Panc1 (cell line): ENCODE results near the gene MRNIP. TPM values are rescaled to one million over a fixed set of nuclear protein-coding genes. Genes with fewer than 3 reads are reported as not detected.
A peak's percentile ranks its signal among the peaks of the same experiment; 100 is the strongest.

Source experiments
- ATAC-seq: fragments of 200-7000 bp; cut with Tn5 transposase; 2 replicates; pipeline ENCODE4 v1.9.1; 2020; ENCODE audit warnings: mild to moderate bottlenecking, moderate library complexity
- BruUV-seq: library from RNA; stranded (reverse); fragments of 400-500 nt; replicated peaks from 2 replicates; lab custom pipeline; 2021; lab: Mats Ljungman, UMichigan
- CTCF ChIA-PET: fragments of 300-600 bp; sonication (Branson Sonifier 250); formaldehyde crosslinking; loops from one replicate; lab custom pipeline; 2022; ENCODE audit warnings: antibody characterized with exemption; lab: Charles Lee
- POLR2A ChIA-PET: fragments of 300-600 bp; sonication (Branson Sonifier 250); formaldehyde crosslinking; loops from one replicate; lab custom pipeline; 2022; ENCODE audit warnings: antibody characterized with exemption; lab: Charles Lee
- DNase-seq: peaks from one replicate; pipeline ENCODE4 v3.0.0-alpha.2; 2010; ENCODE audit warnings: low read depth, low spot score
- H3K27ac ChIP-seq: 2 replicates; pipeline ENCODE4 v1.5.1; 2011; ENCODE audit warnings: mild to moderate bottlenecking, low read length, inconsistent platforms
- H3K27me3 ChIP-seq: fragments of 200-500 bp; sonication (Bioruptor generic); 2 replicates; pipeline ENCODE4 v1.6.0; 2014; ENCODE audit warnings: low read length, inconsistent platforms; ENCODE audit not compliant: control insufficient read depth, insufficient read depth
- H3K36me3 ChIP-seq: fragments of 200-500 bp; sonication (Bioruptor generic); 2 replicates; pipeline ENCODE4 v1.5.1; 2014; ENCODE audit warnings: inconsistent platforms, mild to moderate bottlenecking, low read length, moderate library complexity; ENCODE audit not compliant: control insufficient read depth, insufficient read depth
- H3K4me1 ChIP-seq: 2 replicates; pipeline ENCODE4 v1.5.1; 2011; ENCODE audit warnings: inconsistent platforms, mild to moderate bottlenecking, low read length, moderate library complexity; ENCODE audit not compliant: control insufficient read depth, insufficient read depth
- H3K4me3 ChIP-seq, 2 experiments: 2 replicates each; pipeline ENCODE4 v1.5.1; 2011 to 2012; ENCODE audit warnings: low read depth in 2 of 2, low read length in 2 of 2, mild to moderate bottlenecking in 2 of 2, inconsistent platforms in 1 of 2, moderate library complexity in 1 of 2
- H3K9me3 ChIP-seq: fragments of 200-500 bp; sonication (Bioruptor generic); 2 replicates; pipeline ENCODE4 v1.5.1; 2014; ENCODE audit warnings: low read depth, mild to moderate bottlenecking, inconsistent platforms, low read length, moderate library complexity; ENCODE audit not compliant: control insufficient read depth, insufficient read depth
- POLR2AphosphoS5 ChIP-seq: IDR thresholded peaks from 2 replicates; pipeline ENCODE4 v1.6.1; 2012; ENCODE audit warnings: mild to moderate bottlenecking, low read depth, low read length, moderate library complexity
- SIN3A ChIP-seq: IDR thresholded peaks from 2 replicates; pipeline ENCODE4 v1.6.1; 2012; ENCODE audit warnings: low read depth, mild to moderate bottlenecking, low read length, moderate library complexity, borderline replicate concordance; ENCODE audit not compliant: insufficient read depth
- TCF7L2 ChIP-seq: IDR thresholded peaks from 2 replicates; pipeline ENCODE4 v1.6.1; 2011; ENCODE audit warnings: mild to moderate bottlenecking, low read depth, low read length, inconsistent platforms
- in situ Hi-C: cut with HindIII; loops from 2 replicates; pipeline ENCODE4 v1.10.0; 2016; ENCODE audit warnings: low sequenced_read_pairs, low pct_unique_long_range_greater_than_20kb
- intact Hi-C: fragments of 100-400 bp; cut with micrococcal nuclease; formaldehyde crosslinking; loops from one replicate; pipeline ENCODE4 v1.10.0; 2022; ENCODE audit not compliant: unreplicated experiment
- total RNA-seq: library from RNA; stranded (reverse); gene quantifications from one replicate; pipeline ENCODE4 v1.2.1, GENCODE V29; 2021; ENCODE audit not compliant: unreplicated experiment
- TF ChIP-seq, protein P1 (sequence below): fragments of 450-650 bp; IDR thresholded peaks from 2 replicates; pipeline ENCODE4 v1.5.1; 2017; ENCODE audit warnings: mild to moderate bottlenecking
- TF ChIP-seq, protein P2 (sequence below), 2 experiments: IDR thresholded peaks; 2 replicates each; pipeline ENCODE4 v1.6.1; 2011 to 2012; ENCODE audit warnings: low read depth in 2 of 2, control low read depth in 1 of 2, low read length in 1 of 2, mild to moderate bottlenecking in 1 of 2, moderate library complexity in 1 of 2; ENCODE audit not compliant: insufficient read depth in 1 of 2

MRNIP gene
- total RNA-seq, 1 experiment from 2014 or later, result 33.0 TPM

DNA sequence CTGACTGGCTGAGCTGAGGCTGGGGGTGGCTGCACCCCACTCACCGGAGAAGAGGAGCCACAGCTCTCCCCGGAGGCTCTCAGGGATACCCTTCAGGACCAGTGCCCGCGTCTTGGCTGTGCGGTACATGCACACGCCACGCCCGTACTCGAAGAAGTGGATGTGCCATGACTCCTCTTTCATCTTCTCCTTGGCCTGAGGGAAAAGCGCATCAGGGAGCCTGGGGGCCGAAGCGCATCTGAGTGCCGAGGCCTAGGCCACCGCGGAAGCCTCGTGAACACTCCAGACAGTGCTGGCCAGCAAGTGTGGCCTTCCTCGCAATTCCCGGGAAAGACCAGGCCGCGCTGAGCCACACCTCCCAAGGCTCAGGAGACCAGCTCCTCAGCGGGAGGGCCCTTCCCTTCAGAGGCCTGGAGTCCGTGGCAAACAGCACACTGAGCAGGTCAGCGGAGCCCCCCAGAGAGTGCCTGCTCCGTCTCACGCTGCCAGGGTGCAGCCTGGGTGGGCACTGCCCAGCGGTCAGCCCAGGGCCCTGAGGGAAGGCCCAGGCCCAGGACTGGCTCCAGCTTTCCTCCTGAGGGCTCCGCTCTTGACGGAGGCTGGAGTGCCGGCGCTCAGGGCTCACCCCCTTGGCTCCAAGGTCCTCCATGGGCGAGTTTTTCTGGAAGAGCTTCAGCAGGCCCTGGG, 20.5 kb upstream of the MRNIP start:
- Histone ChIP-seq H3K27ac (no peak overlapping the region), H3K4me3 (no peak overlapping the region), H3K9me3 (peaks cover 13% of the 10 kb centered on the region), H3K27me3 (no peaks in the 10 kb centered on the region), H3K36me3 (peaks cover 8% of the 10 kb centered on the region), H3K4me1 (no peaks in the 10 kb centered on the region)
- POLR2A ChIA-PET, result no interaction called here
- intact Hi-C loops (no loop called here), in situ Hi-C loops (no loop called here)
- BruUV-seq, result no TSS peak
- CTCF ChIA-PET, result interaction anchor here (0.6 kb wide), 1 partner anchor 390 kb away, joined by 6 read pairs; no protein-coding TSS in a partner anchor
- DNase-seq, result no peak
- TF ChIP-seq, protein P1, sequence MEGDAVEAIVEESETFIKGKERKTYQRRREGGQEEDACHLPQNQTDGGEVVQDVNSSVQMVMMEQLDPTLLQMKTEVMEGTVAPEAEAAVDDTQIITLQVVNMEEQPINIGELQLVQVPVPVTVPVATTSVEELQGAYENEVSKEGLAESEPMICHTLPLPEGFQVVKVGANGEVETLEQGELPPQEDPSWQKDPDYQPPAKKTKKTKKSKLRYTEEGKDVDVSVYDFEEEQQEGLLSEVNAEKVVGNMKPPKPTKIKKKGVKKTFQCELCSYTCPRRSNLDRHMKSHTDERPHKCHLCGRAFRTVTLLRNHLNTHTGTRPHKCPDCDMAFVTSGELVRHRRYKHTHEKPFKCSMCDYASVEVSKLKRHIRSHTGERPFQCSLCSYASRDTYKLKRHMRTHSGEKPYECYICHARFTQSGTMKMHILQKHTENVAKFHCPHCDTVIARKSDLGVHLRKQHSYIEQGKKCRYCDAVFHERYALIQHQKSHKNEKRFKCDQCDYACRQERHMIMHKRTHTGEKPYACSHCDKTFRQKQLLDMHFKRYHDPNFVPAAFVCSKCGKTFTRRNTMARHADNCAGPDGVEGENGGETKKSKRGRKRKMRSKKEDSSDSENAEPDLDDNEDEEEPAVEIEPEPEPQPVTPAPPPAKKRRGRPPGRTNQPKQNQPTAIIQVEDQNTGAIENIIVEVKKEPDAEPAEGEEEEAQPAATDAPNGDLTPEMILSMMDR, result no peak
- no peak for TF ChIP-seq SIN3A
- no peak for TF ChIP-seq POLR2AphosphoS5
- TF ChIP-seq, protein P2, sequence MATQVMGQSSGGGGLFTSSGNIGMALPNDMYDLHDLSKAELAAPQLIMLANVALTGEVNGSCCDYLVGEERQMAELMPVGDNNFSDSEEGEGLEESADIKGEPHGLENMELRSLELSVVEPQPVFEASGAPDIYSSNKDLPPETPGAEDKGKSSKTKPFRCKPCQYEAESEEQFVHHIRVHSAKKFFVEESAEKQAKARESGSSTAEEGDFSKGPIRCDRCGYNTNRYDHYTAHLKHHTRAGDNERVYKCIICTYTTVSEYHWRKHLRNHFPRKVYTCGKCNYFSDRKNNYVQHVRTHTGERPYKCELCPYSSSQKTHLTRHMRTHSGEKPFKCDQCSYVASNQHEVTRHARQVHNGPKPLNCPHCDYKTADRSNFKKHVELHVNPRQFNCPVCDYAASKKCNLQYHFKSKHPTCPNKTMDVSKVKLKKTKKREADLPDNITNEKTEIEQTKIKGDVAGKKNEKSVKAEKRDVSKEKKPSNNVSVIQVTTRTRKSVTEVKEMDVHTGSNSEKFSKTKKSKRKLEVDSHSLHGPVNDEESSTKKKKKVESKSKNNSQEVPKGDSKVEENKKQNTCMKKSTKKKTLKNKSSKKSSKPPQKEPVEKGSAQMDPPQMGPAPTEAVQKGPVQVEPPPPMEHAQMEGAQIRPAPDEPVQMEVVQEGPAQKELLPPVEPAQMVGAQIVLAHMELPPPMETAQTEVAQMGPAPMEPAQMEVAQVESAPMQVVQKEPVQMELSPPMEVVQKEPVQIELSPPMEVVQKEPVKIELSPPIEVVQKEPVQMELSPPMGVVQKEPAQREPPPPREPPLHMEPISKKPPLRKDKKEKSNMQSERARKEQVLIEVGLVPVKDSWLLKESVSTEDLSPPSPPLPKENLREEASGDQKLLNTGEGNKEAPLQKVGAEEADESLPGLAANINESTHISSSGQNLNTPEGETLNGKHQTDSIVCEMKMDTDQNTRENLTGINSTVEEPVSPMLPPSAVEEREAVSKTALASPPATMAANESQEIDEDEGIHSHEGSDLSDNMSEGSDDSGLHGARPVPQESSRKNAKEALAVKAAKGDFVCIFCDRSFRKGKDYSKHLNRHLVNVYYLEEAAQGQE (IDR thresholded peaks at IDR 0.05; ENCODE audit: insufficient read depth in 1 of 2, low read depth in 2 of 2, low read length in 1 of 2), result no peak
- no peak for TF ChIP-seq TCF7L2
- ATAC-seq, result no peak

DNA sequence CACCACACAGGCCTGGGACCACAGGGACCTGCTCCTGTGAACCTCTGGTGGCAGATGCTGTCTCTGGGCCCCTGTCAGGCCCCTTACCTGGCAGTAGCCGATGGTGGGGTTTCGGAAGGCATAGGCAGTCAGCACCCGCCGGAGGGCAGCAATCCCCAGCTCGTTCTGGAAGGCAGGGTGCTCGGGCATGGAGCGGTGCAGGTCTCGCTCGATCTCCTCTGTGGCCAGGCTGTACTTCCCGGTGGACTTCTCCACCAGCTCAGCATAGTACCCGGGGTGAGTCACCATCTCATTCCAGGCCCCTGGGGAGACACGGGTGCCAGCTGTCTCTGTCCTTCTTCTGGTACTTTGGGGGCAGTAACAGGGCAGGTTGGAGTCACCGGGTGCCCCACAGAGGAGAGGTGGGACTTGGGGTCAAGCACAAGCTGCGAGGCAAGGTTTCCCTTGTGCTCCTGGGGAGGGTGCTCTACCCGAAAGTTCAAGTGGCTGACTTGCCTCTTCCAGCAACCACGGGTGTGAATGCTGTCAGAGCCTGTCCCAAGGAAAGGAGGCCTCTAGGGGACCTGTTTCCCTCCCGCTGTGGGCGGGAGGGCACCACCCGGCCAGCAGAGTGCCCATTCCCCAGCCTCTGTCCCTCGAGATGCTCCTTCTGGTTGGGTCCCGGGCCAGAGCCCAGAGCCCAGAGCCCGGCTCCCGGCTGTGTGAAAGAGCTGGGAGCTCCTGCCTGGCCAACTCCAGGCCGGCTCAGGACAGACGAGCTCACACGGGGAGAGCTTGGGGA, 19.8 kb upstream of the MRNIP start:
- Histone ChIP-seq H3K9me3 (peaks cover 6% of the 10 kb centered on the region; the same call in 1 of the 2 replicates), H3K36me3 (peaks cover 5% of the 10 kb centered on the region), H3K27me3 (no peaks in the 10 kb centered on the region), H3K4me1 (no peaks in the 10 kb centered on the region), H3K27ac (no peak overlapping the region), H3K4me3 (no peak overlapping the region)
- DNase-seq, result no peak
- no peak for TF ChIP-seq POLR2AphosphoS5
- TF ChIP-seq, protein P1, result no peak
- TF ChIP-seq TCF7L2, result no peak
- TF ChIP-seq SIN3A, result no peak
- TF ChIP-seq, protein P2 (IDR thresholded peaks at IDR 0.05; ENCODE audit: insufficient read depth in 1 of 2, low read depth in 2 of 2, low read length in 1 of 2), result no peak
- no TSS peak for BruUV-seq
- intact Hi-C loops, result no loop called here
- ATAC-seq, result peak; percentile 40; the same call in 1 of the 2 replicates
- POLR2A ChIA-PET, result no interaction called here
- CTCF ChIA-PET, result no interaction called here
- in situ Hi-C loops, result no loop called here
